Effector CD4-positive, alpha-beta T cell (primary cell): Measurements from ENCODE around the gene GPR17. TPM values are rescaled to one million over a fixed set of nuclear protein-coding genes. Genes with fewer than 3 reads are reported as not detected.

Source experiments
- DNase-seq: peaks from one replicate; pipeline ENCODE4 v3.0.0-alpha.2; 2020
- total RNA-seq: gene quantifications from one replicate; lab custom pipeline; 2026; lab: John Stamatoyannopoulos, UW

The GPR17 gene, protein sequence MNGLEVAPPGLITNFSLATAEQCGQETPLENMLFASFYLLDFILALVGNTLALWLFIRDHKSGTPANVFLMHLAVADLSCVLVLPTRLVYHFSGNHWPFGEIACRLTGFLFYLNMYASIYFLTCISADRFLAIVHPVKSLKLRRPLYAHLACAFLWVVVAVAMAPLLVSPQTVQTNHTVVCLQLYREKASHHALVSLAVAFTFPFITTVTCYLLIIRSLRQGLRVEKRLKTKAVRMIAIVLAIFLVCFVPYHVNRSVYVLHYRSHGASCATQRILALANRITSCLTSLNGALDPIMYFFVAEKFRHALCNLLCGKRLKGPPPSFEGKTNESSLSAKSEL
- total RNA-seq: not detected

DNA sequence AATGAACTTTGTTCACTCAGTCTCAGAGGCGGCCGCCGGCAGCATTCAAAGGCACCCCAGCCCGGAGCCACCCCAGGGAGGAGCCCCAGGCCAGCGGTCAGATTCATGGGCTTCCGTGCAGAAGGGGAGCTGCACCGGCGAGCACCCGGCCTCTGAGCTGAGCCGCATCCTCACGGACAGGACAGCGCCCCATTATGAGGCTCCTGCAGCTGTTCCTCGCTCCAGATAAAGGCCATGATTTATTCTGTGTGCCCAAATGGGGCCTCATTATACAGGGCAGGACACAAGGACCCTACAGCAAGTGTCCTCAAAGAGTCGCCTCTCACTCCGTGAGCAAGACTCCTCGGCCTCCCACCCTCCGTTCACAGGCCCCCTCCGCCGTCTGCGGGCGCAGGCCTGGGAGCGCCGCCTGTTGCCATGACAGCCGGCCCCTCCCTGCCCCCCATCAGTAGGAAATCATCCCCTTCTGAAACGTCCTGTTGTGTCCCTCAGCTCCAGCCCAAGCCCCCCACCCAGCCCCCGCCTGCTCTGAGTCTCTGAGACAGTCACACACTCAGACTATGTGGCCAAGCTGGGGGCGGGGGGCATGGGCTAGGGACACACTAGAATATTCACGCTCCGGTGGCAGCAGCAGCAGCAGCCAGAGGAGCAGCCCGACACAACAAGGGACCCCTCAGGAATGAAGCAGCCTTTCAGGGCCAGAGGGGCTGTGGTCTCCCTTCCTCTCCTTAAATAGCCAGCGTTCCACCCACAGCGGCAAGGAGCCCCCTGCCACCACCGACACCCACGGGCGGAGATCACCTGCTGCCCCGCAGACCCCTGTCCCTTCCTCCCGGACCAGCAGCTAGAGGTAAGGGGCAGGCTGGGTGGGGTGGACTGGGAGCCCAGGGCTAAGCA is at the start of gene GPR17:
Gene GPR17, plus strand, starts transcription at position 759 of the 897 bp plus-strand sequence. CDS start 4,583 bp downstream, outside the sequence.
- DNase-seq: no peak

- DNase-seq: no peak
These were observed 49.5 kb upstream of the GPR17 start for GRCh38 chr2:127596311-127597045.

DNA sequence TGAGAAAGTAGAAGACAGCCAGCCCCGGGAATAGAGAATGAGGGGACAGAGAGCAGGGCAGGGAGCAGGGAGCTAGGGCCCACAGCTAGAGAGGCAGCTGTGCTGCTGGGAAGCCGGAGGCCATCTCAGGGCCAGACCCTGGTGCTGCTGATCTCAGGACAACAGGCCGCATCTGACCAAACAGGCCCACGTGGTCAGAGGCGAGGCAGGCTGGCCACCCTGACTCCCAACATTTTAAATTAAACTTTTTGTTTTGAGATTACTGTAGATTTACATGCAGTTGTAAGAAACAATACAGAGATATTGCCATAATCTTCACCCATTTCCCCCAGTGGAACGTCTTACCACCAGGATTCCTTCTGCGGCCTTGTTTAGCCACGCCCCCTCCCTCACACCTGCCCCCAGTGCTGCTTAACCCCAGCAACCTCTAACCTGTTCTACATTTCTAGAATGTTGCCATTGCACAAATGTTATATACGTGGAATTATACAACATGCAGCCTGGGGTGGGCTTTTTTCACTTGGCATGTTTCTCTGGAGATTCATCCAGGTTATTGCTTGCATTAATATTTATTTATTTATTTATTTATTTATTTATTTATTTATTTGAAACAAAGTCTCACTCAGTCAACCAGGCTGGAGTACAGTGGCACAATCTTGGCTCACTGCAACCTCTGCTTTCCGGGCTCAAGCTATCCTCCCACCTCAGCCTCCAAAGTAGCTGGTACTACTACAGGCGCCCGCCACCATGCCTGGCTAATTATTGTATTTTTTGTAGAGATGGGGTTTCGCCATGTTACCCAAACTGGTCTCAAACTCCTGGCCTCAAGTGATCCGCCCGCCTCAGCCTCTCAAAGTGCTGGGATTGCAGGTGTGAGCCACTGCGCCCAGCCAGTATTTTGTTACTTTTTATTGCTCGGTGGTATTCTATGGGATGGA is 48.6 kb upstream of the GPR17 start:
- DNase-seq: no peak

DNA sequence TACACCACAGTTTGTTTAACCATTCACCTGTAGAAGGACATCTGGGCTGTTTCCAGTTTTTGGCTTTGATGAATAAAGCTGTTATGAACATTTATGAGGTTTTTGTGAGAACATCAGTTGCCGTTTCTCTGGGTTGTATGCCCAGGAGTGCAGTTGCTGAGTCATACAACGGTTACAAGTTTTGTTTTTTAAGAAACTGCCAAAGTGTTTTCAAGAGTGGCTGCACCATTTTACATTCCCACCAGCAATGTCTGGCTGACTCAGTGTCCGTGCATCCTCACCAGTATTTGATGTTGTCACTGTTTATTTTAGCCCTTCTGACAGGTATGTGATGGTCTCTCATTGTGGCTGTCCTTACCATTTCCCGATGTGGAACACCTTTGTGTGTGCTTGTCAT is 48.0 kb upstream of the GPR17 start:
- no peak for DNase-seq

DNA sequence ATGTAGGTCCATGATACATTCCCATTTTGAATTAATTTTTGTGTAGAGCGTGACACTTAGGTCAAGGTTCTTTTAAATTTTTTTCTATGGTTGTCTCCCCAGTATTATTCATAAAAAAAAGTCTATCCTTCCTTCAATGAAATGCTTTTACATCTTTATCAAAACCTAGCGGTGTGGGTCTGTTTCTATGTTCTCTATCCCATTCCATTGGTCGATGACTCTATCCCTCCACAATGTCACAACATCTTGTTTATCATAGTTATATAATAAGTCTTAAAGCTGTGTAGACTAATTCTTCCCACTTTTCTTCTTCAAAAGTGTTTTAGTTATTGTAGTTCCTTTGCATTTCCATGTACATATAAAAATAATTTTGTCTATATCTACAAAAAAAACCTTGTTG is 47.2 kb upstream of the GPR17 start:
- no peak for DNase-seq

GRCh38 chr2:127599211-127599610 is 46.7 kb upstream of the GPR17 start:
- DNase-seq: no peak

DNA sequence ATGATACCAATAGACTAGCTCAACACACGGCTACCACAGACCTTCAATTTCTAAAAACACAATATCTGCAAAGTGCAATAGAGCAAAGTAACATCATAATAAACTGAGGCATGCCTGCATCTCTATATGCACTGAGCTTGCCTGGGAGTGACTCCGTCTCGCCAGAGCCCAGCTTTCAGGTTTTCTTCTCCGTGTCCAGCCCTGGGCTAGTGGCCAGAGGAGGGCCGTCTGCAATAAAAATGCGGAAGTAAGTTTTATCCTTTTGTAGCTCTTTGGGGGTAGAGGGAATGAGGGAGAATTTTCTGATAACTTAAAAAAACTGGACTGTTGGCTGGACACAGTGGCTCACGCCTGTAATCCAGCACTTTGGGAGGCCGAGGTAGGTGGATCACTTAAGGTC is 41.0 kb upstream of the GPR17 start:
- no peak for DNase-seq

GRCh38 chr2:127605691-127606263 is 40.2 kb upstream of the GPR17 start:
- no peak for DNase-seq

DNA sequence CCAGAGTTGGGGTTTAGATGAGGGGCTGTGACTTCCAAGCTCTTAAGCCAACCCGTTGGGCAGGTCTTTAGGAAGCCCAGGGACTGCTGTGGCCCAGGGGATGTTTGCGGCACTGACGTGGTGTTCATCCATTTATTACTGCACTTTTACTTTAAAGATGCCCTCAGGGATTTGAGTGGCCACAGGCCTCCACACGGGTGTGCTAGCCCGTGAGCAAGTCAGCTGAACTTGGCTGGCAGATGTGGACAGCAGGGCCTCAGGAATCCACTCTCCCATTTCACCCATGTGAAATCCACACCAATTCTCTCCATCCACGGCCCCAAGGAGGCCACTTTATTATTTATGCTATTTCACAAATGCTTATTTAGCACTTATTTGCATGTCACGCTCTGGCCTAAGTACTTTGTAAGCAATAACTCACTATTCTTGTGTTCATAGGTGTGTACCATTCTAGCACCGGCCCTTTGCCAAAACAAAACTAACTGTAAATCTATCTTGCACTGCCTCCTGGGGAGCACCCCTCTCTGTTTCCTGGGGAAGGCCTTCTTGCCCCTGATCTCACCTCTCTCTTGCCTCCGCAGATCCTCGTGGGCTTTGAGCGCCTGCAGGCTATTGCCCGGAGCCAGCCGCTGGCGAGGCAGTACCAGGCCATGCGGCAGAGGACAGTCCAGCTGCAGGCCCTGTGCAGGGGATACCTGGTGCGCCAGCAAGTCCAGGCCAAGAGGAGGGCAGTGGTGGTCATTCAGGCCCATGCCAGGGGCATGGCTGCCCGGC is 39.1 kb upstream of the GPR17 start:
- no peak for DNase-seq

DNA sequence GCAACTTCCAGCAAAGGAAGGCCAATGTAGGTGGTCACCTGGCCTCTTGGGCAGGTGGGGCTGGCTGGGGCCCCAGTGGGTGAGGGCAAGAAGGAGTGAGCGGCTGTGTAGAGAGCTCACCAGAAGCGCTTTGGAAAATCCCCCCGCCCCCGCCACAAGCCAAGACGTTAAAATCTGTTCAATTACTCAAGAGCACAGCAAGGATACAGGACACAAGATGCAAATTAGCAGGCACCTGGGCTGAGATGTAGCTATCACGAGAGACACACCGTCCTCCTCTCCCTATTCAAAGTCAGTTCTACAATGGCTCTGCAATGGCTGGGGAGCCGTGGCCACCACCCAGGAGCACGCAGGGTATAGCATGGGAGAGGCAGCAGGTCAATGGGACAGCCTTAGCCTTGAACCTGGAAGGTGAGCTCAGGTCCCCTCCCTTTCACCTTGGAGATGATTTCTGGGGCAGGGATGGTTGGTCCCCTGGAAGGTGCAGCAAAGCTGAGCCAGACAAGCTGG is 38.5 kb upstream of the GPR17 start:
- DNase-seq: no peak

GRCh38 chr2:127608061-127609030 is 37.6 kb upstream of the GPR17 start:
- DNase-seq: no peak

DNA sequence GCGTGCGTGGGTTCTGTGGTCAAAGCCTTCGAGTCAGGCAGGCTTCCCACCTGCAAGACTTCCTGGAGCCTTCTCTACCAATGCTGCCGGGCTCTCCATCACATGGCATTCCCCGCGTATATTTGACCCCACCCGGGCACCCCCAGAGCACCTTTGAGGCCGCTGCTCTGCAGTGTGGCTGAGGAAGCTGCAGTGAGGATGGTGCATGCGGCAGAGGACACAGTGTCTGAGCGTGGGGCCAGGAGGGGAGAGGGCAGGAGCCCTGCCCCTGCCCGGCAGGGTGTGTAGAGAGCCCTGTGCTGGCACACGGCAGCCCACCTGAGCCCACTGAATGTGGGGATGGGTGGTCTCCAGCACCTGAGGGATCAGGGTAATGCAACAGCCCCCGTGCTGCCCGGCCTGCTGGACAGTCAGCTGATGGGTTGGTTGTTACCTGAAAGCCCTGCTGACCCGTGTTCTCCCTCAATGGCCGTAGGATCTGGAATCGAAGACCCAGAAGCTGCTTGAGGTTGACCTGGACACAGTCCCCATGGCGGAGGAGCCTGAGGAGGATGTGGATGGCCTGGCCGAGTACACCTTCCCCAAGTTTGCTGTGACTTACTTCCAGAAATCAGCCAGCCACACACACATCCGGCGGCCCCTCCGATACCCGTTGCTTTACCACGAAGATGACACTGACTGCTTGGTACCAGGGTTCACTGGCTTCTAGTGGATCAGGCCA is 36.8 kb upstream of the GPR17 start:
- DNase-seq: no peak

DNA sequence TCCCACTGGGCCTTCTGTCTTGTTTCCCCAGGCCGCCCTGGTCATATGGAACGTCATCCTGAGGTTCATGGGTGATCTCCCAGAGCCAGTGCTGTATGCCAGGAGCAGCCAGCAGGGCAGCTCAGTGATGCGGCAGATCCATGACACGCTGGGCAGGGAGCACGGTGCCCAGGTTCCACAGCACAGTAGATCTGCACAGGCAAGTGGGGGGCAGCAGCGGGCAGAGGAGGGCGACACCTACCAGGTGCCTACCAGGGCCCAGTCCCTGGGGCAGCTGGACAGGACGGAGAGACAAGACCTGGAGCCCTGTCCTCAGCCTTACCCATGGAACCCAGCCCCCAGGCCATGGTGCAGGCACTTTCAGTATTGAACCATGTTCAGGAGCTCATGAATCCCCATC is 36.1 kb upstream of the GPR17 start:
- no peak for DNase-seq

GRCh38 chr2:127610561-127610960 is 35.4 kb upstream of the GPR17 start:
- DNase-seq: no peak

GRCh38 chr2:127611076-127611925 is 34.7 kb upstream of the GPR17 start:
- DNase-seq: no peak

DNA sequence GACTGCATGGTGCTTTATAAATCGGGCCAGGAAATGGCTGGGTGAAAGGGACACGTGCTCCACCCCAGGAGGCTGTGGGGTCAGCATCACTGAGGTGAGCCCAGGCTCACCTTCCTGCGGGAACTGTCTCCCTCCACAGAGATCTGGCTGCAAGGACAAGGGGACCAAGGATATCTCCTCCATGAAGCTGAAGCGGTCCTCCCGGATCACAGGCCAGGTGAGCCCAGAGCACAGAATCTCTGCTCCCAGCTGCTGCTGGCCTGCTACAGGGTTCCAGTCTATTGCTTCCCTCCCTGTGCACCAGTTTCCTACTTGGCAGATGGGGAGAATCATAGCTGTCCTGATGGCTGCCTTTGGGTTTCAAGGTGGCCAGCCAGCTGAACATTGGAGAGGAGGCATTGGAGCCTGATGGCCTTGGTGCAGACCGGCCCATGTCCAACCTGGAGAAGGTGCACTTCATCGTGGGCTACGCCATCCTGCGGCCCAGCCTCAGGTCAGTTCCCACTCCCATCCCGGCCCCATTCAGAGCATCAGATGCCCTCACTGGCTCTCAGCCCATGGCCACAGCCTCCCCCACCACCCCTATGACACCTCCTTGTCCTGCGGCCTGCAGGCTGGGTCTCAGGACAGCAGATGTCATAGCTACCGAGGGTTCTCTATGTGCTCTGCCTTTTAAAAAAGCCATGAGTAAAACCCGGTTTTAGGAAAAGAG is 33.7 kb upstream of the GPR17 start:
- no peak for DNase-seq

DNA sequence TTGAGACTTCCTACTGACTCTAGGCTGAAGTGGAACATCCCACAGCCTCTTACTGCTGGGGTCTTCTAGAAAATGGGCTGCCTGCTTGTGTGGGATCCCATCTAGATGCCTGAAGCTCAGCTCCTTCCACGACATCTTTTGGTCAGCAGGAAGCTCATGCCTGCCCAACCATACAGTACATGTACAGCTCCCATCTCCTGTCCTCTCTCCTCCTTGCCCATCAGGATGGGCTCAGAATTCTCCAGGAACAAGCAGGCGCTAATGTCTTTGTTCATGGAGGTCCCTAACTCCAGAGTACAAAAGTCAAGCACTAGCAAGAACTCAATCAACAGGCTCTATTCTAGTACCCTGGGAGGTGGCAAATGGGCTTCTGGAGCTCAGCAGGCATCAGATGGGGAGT is 31.7 kb upstream of the GPR17 start:
- no peak for DNase-seq
